AG04450 (cell line): ENCODE data around the gene ALG8. TPM values are rescaled to one million over a fixed set of nuclear protein-coding genes. Genes with fewer than 3 reads are reported as not detected.
A peak's percentile ranks its signal among the peaks of the same experiment; 100 is the strongest.

ENCODE experiments used
- CTCF ChIA-PET: fragments of 300-600, 350-600 bp; formaldehyde crosslinking; extraction: SDS; loops from one replicate; lab custom pipeline; 2022; ENCODE audit warnings: antibody characterized with exemption, inconsistent platforms; lab: Charles Lee
- POLR2A ChIA-PET: fragments of 350-600 bp; formaldehyde crosslinking; extraction: SDS; loops from one replicate; lab custom pipeline; 2021; ENCODE audit warnings: antibody characterized with exemption, inconsistent platforms; lab: Yijun Ruan, JAX
- DNase-seq: peaks from one replicate; pipeline ENCODE4 v3.0.0-alpha.2; 2011; ENCODE audit warnings: low read depth, low spot score
- H3K27ac ChIP-seq: one replicate; pipeline ENCODE4 v1.5.1; 2012; ENCODE audit warnings: low read depth, low read length, control low read depth
- H3K27me3 ChIP-seq: one replicate; pipeline ENCODE4 v1.6.0; 2012; ENCODE audit warnings: low read length; ENCODE audit not compliant: control insufficient read depth, insufficient read depth
- H3K4me3 ChIP-seq: 2 replicates; pipeline ENCODE4 v1.5.1; 2011; ENCODE audit warnings: mild to moderate bottlenecking, low read depth, low read length, control low read depth
- H3K9me3 ChIP-seq: 2 replicates; pipeline ENCODE4 v1.5.1; 2012; ENCODE audit warnings: low read length; ENCODE audit not compliant: control insufficient read depth, insufficient read depth
- CTCF ChIP-seq: IDR thresholded peaks from 2 replicates; pipeline ENCODE4 v1.5.1; 2011; ENCODE audit warnings: low read depth, low read length, control low read depth, inconsistent platforms
- polyA plus RNA-seq: library from polyadenylated mRNA; depleted of rRNA; stranded (reverse); fragments of >200 nt; gene quantifications from 2 replicates; pipeline ENCODE4 v1.2.3, GENCODE V29; 2011

ALG8 gene
- polyA plus RNA-seq, 1 experiment = 80.0 TPM

DNA sequence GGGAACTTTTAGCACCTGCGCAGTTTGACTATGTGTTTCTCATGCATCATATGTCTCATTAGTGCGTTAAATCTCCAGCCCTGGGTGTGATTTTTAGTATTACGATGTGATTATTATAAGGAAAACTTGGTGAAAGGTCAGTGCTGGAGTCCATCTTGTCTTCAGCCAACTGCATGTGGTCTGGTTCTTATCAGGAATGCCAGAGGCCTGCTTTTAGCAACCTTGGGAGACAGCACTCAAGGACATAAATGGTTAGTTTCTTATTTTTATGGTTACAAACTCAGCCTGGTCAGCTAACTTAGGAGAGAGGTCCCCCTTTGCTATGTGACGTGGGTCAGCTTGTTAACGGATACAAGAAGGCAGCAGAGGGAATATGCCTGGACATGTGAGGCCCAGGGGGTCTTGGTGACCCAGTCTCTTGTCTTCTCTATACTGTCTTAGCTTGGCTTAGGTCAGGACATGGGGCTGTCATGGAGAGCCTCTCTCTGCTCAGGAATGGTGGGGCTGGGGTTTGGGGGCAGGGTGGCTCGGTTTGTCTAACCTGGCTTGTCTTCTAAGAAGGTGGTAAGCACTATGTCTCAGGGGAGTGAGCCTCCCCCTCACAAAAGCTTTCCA lies 27.5 kb upstream of the ALG8 start:
- H3K4me3 ChIP-seq = no peak overlapping the region
- POLR2A ChIA-PET = interaction anchor here (1.5 kb wide), 1 partner anchor 21 kb away, joined by 3 read pairs; the partner anchor contains the start of genes KCTD21 and USP35
- no peaks in the 10 kb centered on the region for H3K27me3 ChIP-seq
- DNase-seq = no peak
- H3K9me3 ChIP-seq = peaks cover 5% of the 10 kb centered on the region; the same call in 1 of the 2 replicates
- TF ChIP-seq CTCF = no peak
- peak overlapping the region; percentile 11 for H3K27ac ChIP-seq
- CTCF ChIA-PET = no interaction called here

DNA sequence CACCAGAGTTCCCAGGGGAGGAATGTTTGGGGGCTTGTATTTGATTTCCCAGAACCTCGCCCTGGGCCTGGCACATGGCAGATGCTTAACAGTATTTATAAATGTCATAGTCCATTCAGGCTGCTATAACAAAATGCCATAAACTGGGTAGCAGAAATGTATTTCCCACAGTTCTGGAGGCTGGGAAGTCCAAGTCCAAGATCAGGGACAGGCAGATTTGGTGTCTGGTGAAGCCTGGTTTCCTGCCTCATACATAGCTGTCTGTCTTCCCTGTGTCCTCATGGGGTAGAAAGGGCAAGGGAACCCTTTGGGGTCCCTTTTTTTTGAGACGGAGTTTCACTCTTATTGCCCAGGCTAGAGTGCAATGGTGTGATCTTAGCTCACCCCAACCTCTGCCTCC lies 25.0 kb upstream of the ALG8 start:
- no peak for TF ChIP-seq CTCF
- ChIA-PET POLR2A (no interaction called here), CTCF (no interaction called here)
- H3K9me3 ChIP-seq = peaks cover 5% of the 10 kb centered on the region; the same call in 1 of the 2 replicates
- no peak overlapping the region for H3K4me3 ChIP-seq
- no peak overlapping the region for H3K27ac ChIP-seq
- DNase-seq = no peak
- no peaks in the 10 kb centered on the region for H3K27me3 ChIP-seq

- DNase-seq = no peak
- ChIA-PET CTCF (no interaction called here), POLR2A (no interaction called here)
- Histone ChIP-seq H3K27ac (no peak overlapping the region), H3K4me3 (no peak overlapping the region), H3K9me3 (peaks cover 5% of the 10 kb centered on the region; the same call in 1 of the 2 replicates), H3K27me3 (no peaks in the 10 kb centered on the region)
- no peak for TF ChIP-seq CTCF
Measured at GRCh38 chr11:78163828-78164227, 24.4 kb upstream of the ALG8 start.

DNA sequence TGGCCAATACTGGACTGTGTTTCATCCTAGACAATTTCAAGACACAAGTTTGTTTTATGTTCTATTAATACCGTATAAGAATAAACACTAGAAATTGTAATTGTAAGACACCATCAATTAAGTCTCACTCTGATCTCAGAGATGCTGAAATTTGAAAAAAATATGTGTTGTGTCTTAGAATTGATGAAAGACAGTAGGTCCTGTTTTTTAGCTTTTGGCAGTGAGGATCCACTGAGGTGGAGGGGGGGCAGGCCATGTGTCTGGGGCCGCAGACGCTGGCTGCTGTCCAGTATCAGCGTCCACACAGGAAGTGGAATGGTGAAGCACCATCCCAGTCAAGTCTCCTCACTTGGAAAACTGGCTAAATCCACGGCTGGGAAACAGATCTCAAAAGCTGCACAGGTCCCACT lies 22.5 kb upstream of the ALG8 start:
- POLR2A ChIA-PET = no interaction called here
- TF ChIP-seq CTCF = no peak
- DNase-seq = no peak
- no peak overlapping the region for H3K27ac ChIP-seq
- CTCF ChIA-PET = interaction anchor here (1.1 kb wide), 1 partner anchor 13 kb away, joined by 4 read pairs; no protein-coding TSS in a partner anchor
- H3K9me3 ChIP-seq = peaks cover 5% of the 10 kb centered on the region; the same call in 1 of the 2 replicates
- H3K27me3 ChIP-seq = no peaks in the 10 kb centered on the region
- no peak overlapping the region for H3K4me3 ChIP-seq

DNA sequence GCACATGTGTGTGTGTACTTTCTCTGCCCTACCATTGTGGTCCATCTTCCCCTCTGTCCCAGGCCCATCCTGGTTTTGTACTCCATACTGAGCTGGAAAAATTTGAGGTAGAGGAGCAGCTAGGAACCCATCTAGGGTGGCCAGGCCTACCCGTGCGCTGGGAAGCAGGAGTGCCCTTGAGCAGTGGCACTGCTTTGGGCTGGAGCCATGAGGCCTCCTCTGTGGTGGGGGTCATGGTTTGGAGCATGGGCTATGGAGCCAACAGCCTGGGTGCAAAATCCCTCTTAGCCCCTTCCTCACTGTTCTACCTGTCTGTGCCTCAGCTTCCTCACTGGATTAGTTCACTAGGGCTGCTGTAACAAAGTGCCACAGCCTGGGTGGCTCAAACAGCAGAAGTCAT lies 21.9 kb upstream of the ALG8 start:
- no peak for DNase-seq
- POLR2A ChIA-PET = no interaction called here
- no peak for TF ChIP-seq CTCF
- CTCF ChIA-PET = interaction anchor here (1.1 kb wide), 1 partner anchor 12 kb away, joined by 4 read pairs; no protein-coding TSS in a partner anchor
- Histone ChIP-seq H3K9me3 (peaks cover 5% of the 10 kb centered on the region; the same call in 1 of the 2 replicates), H3K27me3 (no peaks in the 10 kb centered on the region), H3K27ac (no peak overlapping the region), H3K4me3 (no peak overlapping the region)
